GM19099 (cell line): ENCODE results near the gene VTI1A.

Source experiments
- POLR2A ChIP-seq: IDR thresholded peaks from 3 replicates; pipeline ENCODE4 v1.6.1; 2011; ENCODE audit warnings: low read depth; ENCODE audit not compliant: insufficient read length; ENCODE audit errors: extremely low read depth

Gene VTI1A

GRCh38 chr10:112713411-112713810, 266.4 kb downstream of the VTI1A start:
- TF ChIP-seq POLR2A = no peak

- TF ChIP-seq POLR2A = no peak
Observed at GRCh38 chr10:112715581-112715980, 268.6 kb downstream of the VTI1A start.

GRCh38 chr10:112716076-112716475, 269.1 kb downstream of the VTI1A start:
- TF ChIP-seq POLR2A = no peak

GRCh38 chr10:112716924-112717413, 270.0 kb downstream of the VTI1A start:
- TF ChIP-seq POLR2A = no peak

GRCh38 chr10:112720178-112720577, 273.2 kb downstream of the VTI1A start:
- TF ChIP-seq POLR2A = no peak

- no peak for TF ChIP-seq POLR2A
Observed at GRCh38 chr10:112721080-112721698, 274.2 kb downstream of the VTI1A start.

- no peak for TF ChIP-seq POLR2A
Observed at GRCh38 chr10:112722758-112723157, 275.7 kb downstream of the VTI1A start.

- no peak for TF ChIP-seq POLR2A
Observed at GRCh38 chr10:112723876-112724275, 276.9 kb downstream of the VTI1A start.

- no peak for TF ChIP-seq POLR2A
Observed at GRCh38 chr10:112724404-112724991, 277.5 kb downstream of the VTI1A start.

- TF ChIP-seq POLR2A = no peak
Observed at GRCh38 chr10:112728118-112728883, 281.3 kb downstream of the VTI1A start.

GRCh38 chr10:112728997-112729396, 282.0 kb downstream of the VTI1A start:
- no peak for TF ChIP-seq POLR2A

GRCh38 chr10:112732277-112732921, 285.4 kb downstream of the VTI1A start:
- TF ChIP-seq POLR2A = no peak

- TF ChIP-seq POLR2A = no peak
Observed at GRCh38 chr10:112735041-112735695, 288.2 kb downstream of the VTI1A start.

GRCh38 chr10:112738606-112739591, 291.9 kb downstream of the VTI1A start:
- TF ChIP-seq POLR2A = no peak
